ENCODE measurements around the gene PP2D1. TPM values are rescaled to one million over a fixed set of nuclear protein-coding genes. Genes with fewer than 3 reads are reported as not detected.

The PP2D1 gene
- total RNA-seq, 1 experiment from 2014 or later = not detected

GRCh38 chr3:20007960-20008359 lies 4.1 kb downstream of the PP2D1 start:
- TF ChIP-seq EZH2 (IDR thresholded peaks at IDR 0.05; ENCODE audit: borderline replicate concordance, low read depth, low read length, poor library complexity, severe bottlenecking) (no peak), CTCF (conservative IDR thresholded peaks at IDR 0.05; ENCODE audit: low read depth, low read length) (no peak)
- H3K27ac ChIP-seq (ENCODE audit: low read depth, low read length, poor library complexity, severe bottlenecking) = no peak overlapping the region
- no TSS peak for BruUV-seq (replicated peaks)
- H3K36me3 ChIP-seq (ENCODE audit: insufficient read depth, low read length, poor library complexity, severe bottlenecking) = no peaks in the 10 kb centered on the region
- no peak for DNase-seq (ENCODE audit: low spot score)
- H3K4me1 ChIP-seq (ENCODE audit: insufficient read depth, low read length, poor library complexity, severe bottlenecking) = no peaks in the 10 kb centered on the region
- H3K9me3 ChIP-seq (ENCODE audit: low read depth, low read length, poor library complexity, severe bottlenecking) = no peaks in the 10 kb centered on the region
- no peak overlapping the region for H3K4me3 ChIP-seq (ENCODE audit: low read depth, low read length, poor library complexity, severe bottlenecking)
- no peaks in the 10 kb centered on the region for H3K27me3 ChIP-seq (replicated peaks; ENCODE audit: insufficient read depth, low read depth, low read length, poor library complexity)
- ChIA-PET POLR2A (ENCODE audit: low non-redundant PET) (no interaction called here), CTCF (no interaction called here)
- intact Hi-C loops (cut with micrococcal nuclease; ENCODE audit: unreplicated experiment) = no loop called here

- CTCF ChIA-PET = no interaction called here
These were observed 10.1 kb downstream of the PP2D1 start for GRCh38 chr3:20001932-20002331.

GRCh38 chr3:19997502-19997901 lies 14.6 kb downstream of the PP2D1 start:
- Histone ChIP-seq H3K27ac (ENCODE audit: low read depth, low read length, poor library complexity, severe bottlenecking) (no peak overlapping the region), H3K4me3 (ENCODE audit: low read depth, low read length, poor library complexity, severe bottlenecking) (no peak overlapping the region), H3K36me3 (ENCODE audit: insufficient read depth, low read length, poor library complexity, severe bottlenecking) (no peaks in the 10 kb centered on the region), H3K9me3 (ENCODE audit: low read depth, low read length, poor library complexity, severe bottlenecking) (no peaks in the 10 kb centered on the region), H3K27me3 (replicated peaks; ENCODE audit: insufficient read depth, low read depth, low read length, poor library complexity) (no peaks in the 10 kb centered on the region), H3K4me1 (ENCODE audit: insufficient read depth, low read length, poor library complexity, severe bottlenecking) (no peaks in the 10 kb centered on the region)
- no TSS peak for BruUV-seq (replicated peaks)
- DNase-seq (ENCODE audit: low spot score) = no peak
- CTCF ChIA-PET = no interaction called here
- TF ChIP-seq CTCF (conservative IDR thresholded peaks at IDR 0.05; ENCODE audit: low read depth, low read length) (no peak), EZH2 (IDR thresholded peaks at IDR 0.05; ENCODE audit: borderline replicate concordance, low read depth, low read length, poor library complexity, severe bottlenecking) (no peak)
- POLR2A ChIA-PET (ENCODE audit: low non-redundant PET) = no interaction called here
- intact Hi-C loops (cut with micrococcal nuclease; ENCODE audit: unreplicated experiment) = no loop called here

More at GRCh38 chr3:20001932-20002331, 10.1 kb downstream of the PP2D1 start:
- intact Hi-C loops (cut with micrococcal nuclease; ENCODE audit: unreplicated experiment) = no loop called here
- Histone ChIP-seq H3K9me3 (ENCODE audit: low read depth, low read length, poor library complexity, severe bottlenecking) (no peaks in the 10 kb centered on the region), H3K27me3 (replicated peaks; ENCODE audit: insufficient read depth, low read depth, low read length, poor library complexity) (no peaks in the 10 kb centered on the region), H3K36me3 (ENCODE audit: insufficient read depth, low read length, poor library complexity, severe bottlenecking) (no peaks in the 10 kb centered on the region), H3K27ac (ENCODE audit: low read depth, low read length, poor library complexity, severe bottlenecking) (no peak overlapping the region), H3K4me3 (ENCODE audit: low read depth, low read length, poor library complexity, severe bottlenecking) (no peak overlapping the region), H3K4me1 (ENCODE audit: insufficient read depth, low read length, poor library complexity, severe bottlenecking) (no peaks in the 10 kb centered on the region)
- no peak for DNase-seq (ENCODE audit: low spot score)
- TF ChIP-seq EZH2 (IDR thresholded peaks at IDR 0.05; ENCODE audit: borderline replicate concordance, low read depth, low read length, poor library complexity, severe bottlenecking) (no peak), CTCF (conservative IDR thresholded peaks at IDR 0.05; ENCODE audit: low read depth, low read length) (no peak)
- POLR2A ChIA-PET (ENCODE audit: low non-redundant PET) = no interaction called here
- BruUV-seq (replicated peaks) = no TSS peak

Data from A673 (cell line).